Neural progenitor cell (in vitro differentiated cells): Measurements from ENCODE around the gene SPEF1. TPM values are rescaled to one million over a fixed set of nuclear protein-coding genes. Genes with fewer than 3 reads are reported as not detected.

Source experiments
- DNase-seq: peaks from one replicate; pipeline ENCODE4 v3.0.0-alpha.2; 2016; ENCODE audit warnings: low spot score
- H2AFZ ChIP-seq: fragments of 200-600 bp; sonication (generic); replicated peaks from 2 replicates; pipeline ENCODE4 v1.6.1; 2016; ENCODE audit warnings: antibody characterized with exemption
- H3F3A ChIP-seq: fragments of 200-600 bp; sonication (generic); 2 replicates; pipeline ENCODE4 v1.6.1; 2016; ENCODE audit warnings: antibody characterized with exemption, low read depth
- H3K27ac ChIP-seq: fragments of 200-600 bp; sonication (generic); 2 replicates; pipeline ENCODE4 v1.5.1; 2016; ENCODE audit warnings: mild to moderate bottlenecking
- H3K27me3 ChIP-seq: fragments of 200-600 bp; sonication (generic); 2 replicates; pipeline ENCODE4 v1.6.1; 2016; ENCODE audit warnings: mild to moderate bottlenecking, moderate library complexity
- H3K36me3 ChIP-seq: fragments of 200-600 bp; sonication (generic); 2 replicates; pipeline ENCODE4 v1.5.1; 2016
- H3K4me1 ChIP-seq: fragments of 200-600 bp; sonication (generic); 2 replicates; pipeline ENCODE4 v1.6.1; 2016; ENCODE audit warnings: mixed run types
- H3K4me2 ChIP-seq: fragments of 200-600 bp; sonication (generic); 2 replicates; pipeline ENCODE4 v1.6.1; 2016
- H3K4me3 ChIP-seq: fragments of 200-600 bp; sonication (generic); 2 replicates; pipeline ENCODE4 v1.5.1; 2016
- H3K79me2 ChIP-seq: fragments of 200-600 bp; sonication (generic); 2 replicates; pipeline ENCODE4 v1.6.1; 2016; ENCODE audit warnings: low read depth
- H3K9ac ChIP-seq: fragments of 200-600 bp; sonication (generic); 2 replicates; pipeline ENCODE4 v1.6.1; 2016
- H3K9me3 ChIP-seq: fragments of 200-600 bp; sonication (generic); 2 replicates; pipeline ENCODE4 v1.5.1; 2016; ENCODE audit warnings: low read depth
- H4K20me1 ChIP-seq: fragments of 200-600 bp; sonication (generic); 2 replicates; pipeline ENCODE4 v1.6.1; 2016; ENCODE audit warnings: low read depth
- H3K27ac Mint-ChIP-seq: 3 replicates; pipeline ENCODE4 v1.8.0; 2021; ENCODE audit warnings: mixed read lengths
- H3K27me3 Mint-ChIP-seq: 2 replicates; pipeline ENCODE4 v1.8.0; 2022; ENCODE audit warnings: low read depth, mild to moderate bottlenecking, inconsistent platforms, moderate library complexity, mixed read lengths; ENCODE audit not compliant: insufficient read depth
- H3K36me3 Mint-ChIP-seq: 3 replicates; pipeline ENCODE4 v1.8.0; 2021; ENCODE audit warnings: mixed read lengths
- H3K4me1 Mint-ChIP-seq: 3 replicates; pipeline ENCODE4 v1.8.0; 2021; ENCODE audit warnings: mixed read lengths
- H3K4me3 Mint-ChIP-seq: 3 replicates; pipeline ENCODE4 v1.8.0; 2021; ENCODE audit warnings: mild to moderate bottlenecking, moderate library complexity, mixed read lengths
- H3K9me3 Mint-ChIP-seq: 3 replicates; pipeline ENCODE4 v1.8.0; 2020; ENCODE audit warnings: mixed read lengths
- EZH2 ChIP-seq: fragments of 200-600 bp; sonication (generic); IDR thresholded peaks from 2 replicates; pipeline ENCODE4 v1.6.1; 2017; ENCODE audit warnings: antibody characterized with exemption, mild to moderate bottlenecking, moderate library complexity
- EZH2phosphoT487 ChIP-seq: fragments of 200-600 bp; sonication (generic); IDR thresholded peaks from 2 replicates; pipeline ENCODE4 v1.6.1; 2017; ENCODE audit warnings: antibody characterized with exemption
- total RNA-seq: library from RNA; depleted of rRNA; stranded (reverse); fragments of >200 nt; gene quantifications from 2 replicates; pipeline ENCODE4 v1.2.3, GENCODE V29; 2015; ENCODE audit warnings: low replicate concordance
- TF ChIP-seq, protein P1 (sequence below): fragments of 200-600 bp; sonication (generic); IDR thresholded peaks from 2 replicates; pipeline ENCODE4 v1.5.1; 2017; ENCODE audit warnings: antibody characterized with exemption, mild to moderate bottlenecking

SPEF1 gene
- total RNA-seq, 1 donor from 2014 or later, result 1.2 TPM

DNA sequence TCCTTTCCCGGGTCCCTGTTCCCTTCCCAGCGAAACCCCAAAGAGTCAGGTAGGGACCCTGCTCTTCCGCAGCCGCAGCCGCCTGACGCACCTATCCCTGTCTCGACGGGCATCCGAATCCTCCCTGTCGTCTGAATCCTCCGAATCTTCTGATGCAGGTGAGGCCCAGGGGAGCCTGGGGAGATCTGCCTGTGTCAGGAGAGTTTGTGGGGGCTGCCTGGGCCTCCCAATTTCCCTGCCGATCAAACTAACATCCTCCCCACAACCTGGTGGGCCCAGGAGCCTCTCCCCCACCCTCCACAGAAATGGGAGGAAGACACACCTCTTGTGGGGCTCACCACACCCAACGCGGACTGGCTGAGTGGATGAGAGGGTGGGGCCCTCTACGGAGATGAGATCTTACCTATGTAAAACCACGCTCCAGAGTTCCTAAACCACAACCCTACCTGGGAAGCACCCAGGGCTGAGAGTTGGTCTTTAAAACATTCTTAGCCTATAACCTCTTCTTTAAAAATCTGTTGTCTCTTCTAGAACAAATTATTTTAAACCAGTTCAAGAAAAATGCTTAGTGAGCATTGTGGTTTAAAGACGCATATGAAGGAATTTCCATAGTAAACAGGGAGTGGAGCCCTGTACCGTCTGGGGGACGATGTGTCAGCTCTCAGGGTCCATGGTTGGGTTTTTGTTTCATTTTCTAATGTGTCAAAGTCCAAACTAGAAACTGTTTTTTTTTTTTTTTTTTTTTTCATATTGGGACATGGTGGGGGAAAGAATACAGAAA, 16.5 kb upstream of the SPEF1 start:
- H3K4me3 Mint-ChIP-seq, result peak overlapping the region; percentile 92
- Histone ChIP-seq H3K9me3 (no peaks in the 10 kb centered on the region), H3K27me3 (peaks cover 22% of the 10 kb centered on the region), H3K36me3 (no peaks in the 10 kb centered on the region), H4K20me1 (peaks cover 9% of the 10 kb centered on the region), H3K4me2 (peak overlapping the region; percentile 90), H3K4me1 (peaks cover 28% of the 10 kb centered on the region), H3K9ac (no peak overlapping the region), H3K79me2 (no peaks in the 10 kb centered on the region), H3F3A (peaks cover 30% of the 10 kb centered on the region), H3K4me3 (peak overlapping the region; percentile 68), H2AFZ (no peak overlapping the region), H3K27ac (no peak overlapping the region)
- H3K27ac Mint-ChIP-seq, result peak overlapping the region; percentile 53
- peaks cover 15% of the 10 kb centered on the region for H3K36me3 Mint-ChIP-seq
- H3K4me1 Mint-ChIP-seq, result peaks cover 56% of the 10 kb centered on the region
- DNase-seq, result no peak
- no peaks in the 10 kb centered on the region for H3K9me3 Mint-ChIP-seq
- peaks cover 17% of the 10 kb centered on the region for H3K27me3 Mint-ChIP-seq
- TF ChIP-seq EZH2phosphoT487, result no peak
- TF ChIP-seq, protein P1, sequence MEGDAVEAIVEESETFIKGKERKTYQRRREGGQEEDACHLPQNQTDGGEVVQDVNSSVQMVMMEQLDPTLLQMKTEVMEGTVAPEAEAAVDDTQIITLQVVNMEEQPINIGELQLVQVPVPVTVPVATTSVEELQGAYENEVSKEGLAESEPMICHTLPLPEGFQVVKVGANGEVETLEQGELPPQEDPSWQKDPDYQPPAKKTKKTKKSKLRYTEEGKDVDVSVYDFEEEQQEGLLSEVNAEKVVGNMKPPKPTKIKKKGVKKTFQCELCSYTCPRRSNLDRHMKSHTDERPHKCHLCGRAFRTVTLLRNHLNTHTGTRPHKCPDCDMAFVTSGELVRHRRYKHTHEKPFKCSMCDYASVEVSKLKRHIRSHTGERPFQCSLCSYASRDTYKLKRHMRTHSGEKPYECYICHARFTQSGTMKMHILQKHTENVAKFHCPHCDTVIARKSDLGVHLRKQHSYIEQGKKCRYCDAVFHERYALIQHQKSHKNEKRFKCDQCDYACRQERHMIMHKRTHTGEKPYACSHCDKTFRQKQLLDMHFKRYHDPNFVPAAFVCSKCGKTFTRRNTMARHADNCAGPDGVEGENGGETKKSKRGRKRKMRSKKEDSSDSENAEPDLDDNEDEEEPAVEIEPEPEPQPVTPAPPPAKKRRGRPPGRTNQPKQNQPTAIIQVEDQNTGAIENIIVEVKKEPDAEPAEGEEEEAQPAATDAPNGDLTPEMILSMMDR, result no peak

DNA sequence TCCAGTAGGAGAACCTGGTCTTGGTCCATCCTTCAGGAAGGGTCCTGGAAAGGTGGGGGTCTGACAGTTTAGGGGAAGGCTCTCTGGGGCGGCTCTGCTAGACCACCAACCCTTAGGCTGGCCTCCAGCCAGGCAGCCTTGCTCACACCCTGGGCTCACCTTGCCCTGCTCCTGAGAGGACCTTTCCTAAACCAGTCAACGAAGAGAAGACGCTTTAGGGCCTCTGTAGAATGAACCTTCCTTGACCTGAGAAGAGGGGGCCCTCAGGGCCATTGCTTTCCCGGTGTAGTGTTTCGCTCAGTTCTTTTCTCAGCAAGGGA, 15.9 kb upstream of the SPEF1 start:
- Histone ChIP-seq H3K36me3 (no peaks in the 10 kb centered on the region), H3K4me1 (peaks cover 28% of the 10 kb centered on the region), H3K9me3 (no peaks in the 10 kb centered on the region), H4K20me1 (peaks cover 9% of the 10 kb centered on the region), H2AFZ (no peak overlapping the region), H3F3A (peaks cover 30% of the 10 kb centered on the region), H3K79me2 (no peaks in the 10 kb centered on the region), H3K4me2 (peak overlapping the region; percentile 90), H3K27ac (no peak overlapping the region), H3K9ac (no peak overlapping the region), H3K4me3 (peak overlapping the region; percentile 68), H3K27me3 (peaks cover 22% of the 10 kb centered on the region)
- Mint-ChIP-seq H3K4me3 (peak overlapping the region; percentile 92), H3K27ac (peak overlapping the region; percentile 80), H3K9me3 (no peaks in the 10 kb centered on the region), H3K36me3 (peaks cover 10% of the 10 kb centered on the region), H3K27me3 (peaks cover 17% of the 10 kb centered on the region), H3K4me1 (peaks cover 50% of the 10 kb centered on the region)
- DNase-seq, result no peak
- TF ChIP-seq, protein P1, result no peak
- TF ChIP-seq EZH2 (no peak), EZH2phosphoT487 (no peak)

DNA sequence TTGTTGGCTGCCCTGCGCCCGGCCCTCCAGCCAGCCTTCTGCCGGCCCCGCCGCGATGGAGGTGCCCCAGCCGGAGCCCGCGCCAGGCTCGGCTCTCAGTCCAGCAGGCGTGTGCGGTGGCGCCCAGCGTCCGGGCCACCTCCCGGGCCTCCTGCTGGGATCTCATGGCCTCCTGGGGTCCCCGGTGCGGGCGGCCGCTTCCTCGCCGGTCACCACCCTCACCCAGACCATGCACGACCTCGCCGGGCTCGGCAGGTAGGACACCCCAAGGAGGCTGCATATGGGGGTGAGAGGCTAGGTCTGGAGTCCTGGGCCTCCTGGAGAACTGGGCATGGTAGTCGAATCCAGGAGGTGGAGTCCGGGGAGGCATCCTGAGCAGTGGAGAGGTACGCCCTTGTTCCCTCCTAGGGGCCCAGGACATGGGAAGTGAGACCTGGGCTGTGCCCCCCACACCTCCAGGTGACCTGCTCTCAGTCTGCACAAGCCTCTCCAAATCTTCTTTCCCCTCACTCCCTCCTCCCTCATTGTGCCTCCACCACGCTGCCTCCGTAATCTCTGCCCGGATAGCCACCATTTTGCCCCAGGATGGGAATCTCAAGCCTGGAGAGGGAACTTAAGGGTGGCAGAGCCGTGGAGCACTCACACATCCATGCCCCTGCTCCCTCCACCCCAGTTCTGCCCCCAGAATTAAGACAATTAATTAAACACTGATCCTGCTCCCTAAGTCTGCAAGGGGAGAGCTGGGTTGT, 15.4 kb upstream of the SPEF1 start:
- Histone ChIP-seq H3K27ac (no peak overlapping the region), H3K9ac (no peak overlapping the region), H3K4me3 (peak overlapping the region; percentile 68), H3K9me3 (no peaks in the 10 kb centered on the region), H3F3A (peaks cover 30% of the 10 kb centered on the region), H3K27me3 (peaks cover 22% of the 10 kb centered on the region), H3K36me3 (no peaks in the 10 kb centered on the region), H3K4me1 (peaks cover 28% of the 10 kb centered on the region), H3K79me2 (no peaks in the 10 kb centered on the region), H2AFZ (no peak overlapping the region), H4K20me1 (peaks cover 9% of the 10 kb centered on the region), H3K4me2 (peak overlapping the region; percentile 90)
- TF ChIP-seq, protein P1, result no peak
- no peak for TF ChIP-seq EZH2
- TF ChIP-seq EZH2phosphoT487, result no peak
- Mint-ChIP-seq H3K27me3 (peaks cover 17% of the 10 kb centered on the region), H3K27ac (peak overlapping the region; percentile 80), H3K4me1 (peaks cover 50% of the 10 kb centered on the region), H3K9me3 (no peaks in the 10 kb centered on the region), H3K36me3 (peaks cover 10% of the 10 kb centered on the region), H3K4me3 (peak overlapping the region; percentile 92)
- DNase-seq, result peak; percentile 1
